ENCODE data around the gene CRYBG2. TPM values are rescaled to one million over a fixed set of nuclear protein-coding genes. Genes with fewer than 3 reads are reported as not detected.

The CRYBG2 gene
- total and polyA plus RNA-seq, 2 of the 13 experiments (the other 11 are each of a cell fraction or from before 2014, with no cell fraction given): 1.3 to 2.9 TPM

- H3K36me3 ChIP-seq (replicated peaks in 1 of 2; ENCODE audit: control insufficient read depth in 1 of 2, insufficient read depth in 2 of 2, low read length in 2 of 2): no peaks in the 10 kb centered on the region; a peak in 1 of 5 replicates
- 20% methylated on average over 19 of the region's 26 CpGs for WGBS (ENCODE audit: low lambda C conversion rate)
- ATAC-seq (peak; percentile 77), DNase-seq (ENCODE audit: low spot score) (peak; percentile 71), FAIRE-seq (peak; percentile 90)
- H3K4me2 ChIP-seq (ENCODE audit: low read depth, low read length): peak overlapping the region; percentile 52
- peak overlapping the region; percentile 55 for H2AFZ ChIP-seq (ENCODE audit: low read length)
- peaks cover 57% of the 10 kb centered on the region for H3K4me1 ChIP-seq (ENCODE audit: insufficient read depth, low read length)
- H3K9me3 ChIP-seq (ENCODE audit: low read length): no peaks in the 10 kb centered on the region
- BruUV-seq (replicated peaks): no TSS peak
- in situ Hi-C loops (cut with HindIII; ENCODE audit: extremely low pct_ligation_motif_present, low pct_unique_long_range_greater_than_20kb) (loop anchor here (5.0 kb wide), 2 partner anchors 41 to 76 kb away; no protein-coding TSS in a partner anchor), intact Hi-C loops (cut with micrococcal nuclease; ENCODE audit: unreplicated experiment) (loop anchor here (1.0 to 2.0 kb wide), 2 partner anchors 43 to 78 kb away; no protein-coding TSS in a partner anchor)
- no peaks in the 10 kb centered on the region for H4K20me1 ChIP-seq (ENCODE audit: insufficient read depth, low read length)
- H3K27me3 ChIP-seq (ENCODE audit: control insufficient read depth in 1 of 2, insufficient read depth in 2 of 2, low read length in 2 of 2): peaks cover 0 to 1% of the 10 kb centered on the region in 2 experiments; a peak in 2 of 5 replicates
- H3K9ac ChIP-seq (ENCODE audit: insufficient read depth, low read depth, low read length): no peak overlapping the region
- POLR2A ChIA-PET: interaction anchor here (1.2 to 1.4 kb wide), 3 partner anchors 11 to 78 kb away, joined by 3 to 11 read pairs (median 4); no protein-coding TSS in a partner anchor
- H3K4me3 ChIP-seq (replicated peaks in 1 of 3; ENCODE audit: insufficient read depth in 1 of 3, low read depth in 2 of 3, low read length in 3 of 3): 0 out of 6 replicates have a peak overlapping the region, but pooled peaks of 1 of the 3 experiments have one; percentile 18
- H3K27ac ChIP-seq (ENCODE audit: extremely low read length, insufficient read depth, low read length): no peak overlapping the region
- no peaks in the 10 kb centered on the region for H3K79me2 ChIP-seq (ENCODE audit: insufficient read depth, low read length)
- CTCF ChIA-PET (ENCODE audit: low intra/inter-chr PET ratio, low total read pairs): interaction anchor here (1.0 to 4.0 kb wide), 7 partner anchors 28 to 175 kb away, joined by 3 to 51 read pairs (median 11); no protein-coding TSS in a partner anchor
- TF ChIP-seq SOX6 (IDR thresholded peaks at IDR 0.05) (no peak), SOX6 (CRISPR knock-in tag; IDR thresholded peaks at IDR 0.05) (peak; percentile 50; the same call in 1 of the 2 replicates), ELF3 (CRISPR knock-in tag; IDR thresholded peaks at IDR 0.05) (peak; percentile 56; the same call in 1 of the 2 replicates), BCL6 (CRISPR knock-in tag; IDR thresholded peaks at IDR 0.05) (0 out of 2 replicates have a peak, but pooled peaks have one; percentile 11), DBP (CRISPR knock-in tag; IDR thresholded peaks at IDR 0.05; ENCODE audit: not compliant biosample characterization) (no peak), CENPX (CRISPR knock-in tag; IDR thresholded peaks at IDR 0.05) (no peak), ZBTB33 (CRISPR knock-in tag; IDR thresholded peaks at IDR 0.05) (peak; percentile 19; the same call in 1 of the 2 replicates), ZBTB8A (CRISPR knock-in tag; IDR thresholded peaks at IDR 0.05; ENCODE audit: borderline replicate concordance, low read depth) (no peak), MEF2D (CRISPR knock-in tag; IDR thresholded peaks at IDR 0.05) (0 out of 2 replicates have a peak, but pooled peaks have one; percentile 26), ZNF83 (CRISPR knock-in tag; IDR thresholded peaks at IDR 0.05; ENCODE audit: borderline replicate concordance) (no peak), ZNF143 (CRISPR knock-in tag; IDR thresholded peaks at IDR 0.05) (0 out of 2 replicates have a peak, but pooled peaks have one; percentile 44), PITX1 (CRISPR knock-in tag; IDR thresholded peaks at IDR 0.05) (peak; percentile 37; the same call in 1 of the 2 replicates), ZNF768 (CRISPR knock-in tag; IDR thresholded peaks at IDR 0.05) (0 out of 2 replicates have a peak, but pooled peaks have one; percentile 42), SMAD3 (CRISPR knock-in tag; IDR thresholded peaks at IDR 0.05) (0 out of 2 replicates have a peak, but pooled peaks have one; percentile 38), PCBP1 (IDR thresholded peaks at IDR 0.05; ENCODE audit: borderline replicate concordance, low read depth, low read length) (no peak), ATF5 (CRISPR knock-in tag; IDR thresholded peaks at IDR 0.05; ENCODE audit: low read depth) (no peak), CREBL2 (CRISPR knock-in tag; IDR thresholded peaks at IDR 0.05; ENCODE audit: borderline replicate concordance) (no peak), ZNF460 (CRISPR knock-in tag; IDR thresholded peaks at IDR 0.05; ENCODE audit: borderline replicate concordance) (no peak)
Observed at GRCh38 chr1:26363549-26364448, 9.9 kb upstream of the CRYBG2 start.
